ENCODE data around the gene PIGQ. TPM values are rescaled to one million over a fixed set of nuclear protein-coding genes. Genes with fewer than 3 reads are reported as not detected.

Gene PIGQ
- total RNA-seq, 3 donors from 2014 or later: 37.8 to 39.6 (median 38.4) TPM

DNA sequence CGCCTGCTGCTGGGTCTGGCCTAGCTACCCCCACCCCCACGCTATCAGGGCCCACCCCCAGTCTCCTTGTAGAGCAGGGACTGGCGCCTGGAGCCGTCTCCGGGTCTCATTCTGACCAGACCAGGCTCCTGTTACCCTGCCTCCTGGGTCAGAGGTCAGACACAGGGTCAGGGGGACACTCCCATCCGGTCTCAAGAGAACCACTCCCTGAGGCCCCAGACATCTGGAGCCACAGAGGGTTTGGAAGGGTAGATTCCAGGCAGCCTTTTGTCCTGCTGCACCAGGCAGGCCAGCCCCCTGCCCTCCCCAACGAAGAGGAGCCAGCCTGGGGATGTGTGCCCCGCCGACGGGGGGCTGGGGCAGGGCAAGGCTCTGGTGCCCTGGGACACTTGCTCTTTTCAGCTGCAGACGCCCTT is 60.1 kb downstream of the PIGQ start:
- H3K9me3 ChIP-seq: no peaks in the 10 kb centered on the region
- no peak overlapping the region for H3K4me3 ChIP-seq
- H3K4me1 ChIP-seq (ENCODE audit: low read depth): peaks cover 13% of the 10 kb centered on the region
- ATAC-seq: peak; percentile 4
- intact Hi-C loops (cut with DNase I, micrococcal nuclease): no loop called here
- H3K36me3 ChIP-seq (ENCODE audit: low read depth): no peaks in the 10 kb centered on the region
- TF ChIP-seq, protein P1, sequence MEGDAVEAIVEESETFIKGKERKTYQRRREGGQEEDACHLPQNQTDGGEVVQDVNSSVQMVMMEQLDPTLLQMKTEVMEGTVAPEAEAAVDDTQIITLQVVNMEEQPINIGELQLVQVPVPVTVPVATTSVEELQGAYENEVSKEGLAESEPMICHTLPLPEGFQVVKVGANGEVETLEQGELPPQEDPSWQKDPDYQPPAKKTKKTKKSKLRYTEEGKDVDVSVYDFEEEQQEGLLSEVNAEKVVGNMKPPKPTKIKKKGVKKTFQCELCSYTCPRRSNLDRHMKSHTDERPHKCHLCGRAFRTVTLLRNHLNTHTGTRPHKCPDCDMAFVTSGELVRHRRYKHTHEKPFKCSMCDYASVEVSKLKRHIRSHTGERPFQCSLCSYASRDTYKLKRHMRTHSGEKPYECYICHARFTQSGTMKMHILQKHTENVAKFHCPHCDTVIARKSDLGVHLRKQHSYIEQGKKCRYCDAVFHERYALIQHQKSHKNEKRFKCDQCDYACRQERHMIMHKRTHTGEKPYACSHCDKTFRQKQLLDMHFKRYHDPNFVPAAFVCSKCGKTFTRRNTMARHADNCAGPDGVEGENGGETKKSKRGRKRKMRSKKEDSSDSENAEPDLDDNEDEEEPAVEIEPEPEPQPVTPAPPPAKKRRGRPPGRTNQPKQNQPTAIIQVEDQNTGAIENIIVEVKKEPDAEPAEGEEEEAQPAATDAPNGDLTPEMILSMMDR (IDR thresholded peaks at IDR 0.05): no peak
- DNase-seq: no peak

DNA sequence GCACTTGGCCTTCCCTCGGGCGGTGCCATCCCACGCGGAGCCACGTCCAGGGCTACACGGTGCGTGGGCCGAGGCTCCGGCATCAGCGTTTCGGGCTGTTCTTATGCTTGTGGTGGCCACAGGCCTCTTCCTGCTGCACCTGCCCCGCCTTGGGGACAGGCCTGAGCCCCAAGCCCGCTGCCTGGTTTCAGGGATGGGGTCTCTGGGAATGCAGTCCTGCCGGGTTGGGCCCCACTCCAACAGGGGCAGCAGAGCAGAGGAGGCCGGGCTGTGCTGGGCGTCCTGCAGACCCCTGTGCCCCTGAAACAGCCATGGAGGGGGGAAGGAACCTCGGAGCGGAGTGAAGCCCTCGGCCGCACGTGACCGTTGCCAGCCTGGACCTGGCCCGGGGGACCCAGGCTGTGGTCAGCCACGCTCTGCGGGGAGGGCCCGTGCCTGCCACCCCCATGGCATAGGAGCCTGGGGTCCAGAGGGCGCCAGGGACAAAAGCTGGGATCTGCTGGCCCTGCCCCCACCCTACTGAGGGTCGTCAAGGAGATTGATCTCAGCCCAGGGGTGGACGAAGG is 60.6 kb downstream of the PIGQ start:
- no peaks in the 10 kb centered on the region for H3K36me3 ChIP-seq (ENCODE audit: low read depth)
- no peaks in the 10 kb centered on the region for H3K9me3 ChIP-seq
- DNase-seq: no peak
- TF ChIP-seq, protein P1 (IDR thresholded peaks at IDR 0.05): no peak
- peaks cover 16% of the 10 kb centered on the region for H3K4me1 ChIP-seq (ENCODE audit: low read depth)
- peak; percentile 5 for ATAC-seq
- H3K4me3 ChIP-seq: no peak overlapping the region
- intact Hi-C loops (cut with DNase I, micrococcal nuclease): no loop called here

DNA sequence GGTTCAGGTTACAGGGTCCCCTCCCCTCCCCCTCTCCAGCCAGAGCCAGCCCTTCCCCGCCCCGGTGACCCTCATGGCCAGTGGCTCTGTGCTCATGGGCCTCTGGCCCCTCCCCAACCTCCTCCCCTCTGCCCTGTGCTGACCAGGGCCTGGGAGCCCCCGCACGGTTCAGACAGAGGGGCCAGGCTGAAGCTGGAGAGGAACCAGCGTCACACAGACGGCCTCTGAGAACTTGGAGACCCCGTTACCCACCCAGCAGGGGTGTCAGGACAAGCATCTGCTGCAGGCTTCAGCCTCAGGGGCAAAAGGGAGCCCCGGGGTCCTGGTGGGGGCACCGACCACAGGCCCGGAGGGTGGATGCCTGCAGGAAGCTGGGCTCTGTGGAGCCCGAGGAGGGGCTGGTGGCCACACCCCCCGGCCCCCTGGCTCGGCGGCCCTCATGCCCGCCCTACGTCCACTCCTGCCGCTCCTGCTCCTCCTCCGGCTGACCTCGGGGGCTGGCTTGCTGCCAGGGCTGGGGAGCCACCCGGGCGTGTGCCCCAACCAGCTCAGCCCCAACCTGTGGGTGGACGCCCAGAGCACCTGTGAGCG is 61.1 kb downstream of the PIGQ start, which contains the start of gene WFIKKN1:
TSS of gene WFIKKN1 (plus strand) at position 171 of the 591 bp plus-strand sequence. CDS start at position 440, 269 bp downstream.
- ATAC-seq: peak; percentile 16
- Histone ChIP-seq H3K36me3 (ENCODE audit: low read depth) (no peaks in the 10 kb centered on the region), H3K9me3 (no peaks in the 10 kb centered on the region), H3K4me1 (ENCODE audit: low read depth) (peaks cover 19% of the 10 kb centered on the region), H3K4me3 (no peak within 1 kb of the TSS)
- intact Hi-C loops (cut with DNase I, micrococcal nuclease): no loop called here
- DNase-seq: peak; percentile 41 to 76 (median 70)
- TF ChIP-seq, protein P1 (IDR thresholded peaks at IDR 0.05): no peak

DNA sequence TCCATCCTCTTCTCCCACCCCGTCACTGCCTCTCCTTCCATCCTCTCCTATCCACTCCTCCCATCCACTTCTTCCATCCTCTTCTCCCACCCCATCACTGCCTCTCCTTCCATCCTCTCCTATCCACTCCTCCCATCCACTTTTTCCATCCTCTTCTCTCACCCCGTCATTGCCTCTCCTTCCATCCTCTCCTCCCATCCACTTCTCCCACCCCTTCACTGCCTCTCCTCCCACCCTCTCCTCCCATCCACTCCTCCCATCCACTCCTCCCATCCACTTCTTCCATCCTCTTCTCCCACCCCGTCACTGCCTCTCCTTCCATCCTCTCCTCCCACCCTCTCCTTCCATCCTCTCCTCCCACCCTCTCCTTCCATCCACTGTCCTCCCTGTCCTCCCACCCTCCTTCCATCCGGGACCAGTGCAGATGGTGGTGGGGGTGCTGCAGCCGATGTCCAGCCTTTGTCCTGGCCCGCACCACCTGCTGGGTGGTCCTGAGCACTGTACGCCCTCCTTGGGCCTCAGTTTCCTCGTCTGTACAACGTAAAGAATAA is 62.1 kb downstream of the PIGQ start:
- Histone ChIP-seq H3K4me1 (ENCODE audit: low read depth) (peaks cover 19% of the 10 kb centered on the region), H3K9me3 (no peaks in the 10 kb centered on the region), H3K4me3 (no peak overlapping the region), H3K36me3 (ENCODE audit: low read depth) (no peaks in the 10 kb centered on the region)
- DNase-seq: no peak
- ATAC-seq: no peak
- intact Hi-C loops (cut with DNase I, micrococcal nuclease): no loop called here
- TF ChIP-seq, protein P1 (IDR thresholded peaks at IDR 0.05): no peak

DNA sequence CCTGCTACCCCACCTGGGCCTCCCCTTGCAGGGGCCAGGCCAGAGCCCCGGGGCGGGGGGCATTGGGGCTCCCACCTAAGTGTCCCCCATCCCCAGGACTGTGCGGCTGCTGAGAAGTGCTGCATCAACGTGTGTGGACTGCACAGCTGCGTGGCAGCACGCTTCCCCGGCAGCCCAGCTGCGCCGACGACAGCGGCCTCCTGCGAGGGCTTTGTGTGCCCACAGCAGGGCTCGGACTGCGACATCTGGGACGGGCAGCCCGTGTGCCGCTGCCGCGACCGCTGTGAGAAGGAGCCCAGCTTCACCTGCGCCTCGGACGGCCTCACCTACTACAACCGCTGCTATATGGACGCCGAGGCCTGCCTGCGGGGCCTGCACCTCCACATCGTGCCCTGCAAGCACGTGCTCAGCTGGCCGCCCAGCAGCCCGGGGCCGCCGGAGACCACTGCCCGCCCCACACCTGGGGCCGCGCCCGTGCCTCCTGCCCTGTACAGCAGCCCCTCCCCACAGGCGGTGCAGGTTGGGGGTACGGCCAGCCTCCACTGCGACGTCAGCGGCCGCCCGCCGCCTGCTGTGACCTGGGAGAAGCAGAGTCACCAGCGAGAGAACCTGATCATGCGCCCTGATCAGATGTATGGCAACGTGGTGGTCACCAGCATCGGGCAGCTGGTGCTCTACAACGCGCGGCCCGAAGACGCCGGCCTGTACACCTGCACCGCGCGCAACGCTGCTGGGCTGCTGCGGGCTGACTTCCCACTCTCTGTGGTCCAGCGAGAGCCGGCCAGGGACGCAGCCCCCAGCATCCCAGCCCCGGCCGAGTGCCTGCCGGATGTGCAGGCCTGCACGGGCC is 62.9 kb downstream of the PIGQ start:
- no peak for ATAC-seq
- no peak overlapping the region for H3K4me3 ChIP-seq
- H3K4me1 ChIP-seq (ENCODE audit: low read depth): peaks cover 24% of the 10 kb centered on the region
- DNase-seq: no peak
- H3K36me3 ChIP-seq (ENCODE audit: low read depth): no peaks in the 10 kb centered on the region
- intact Hi-C loops (cut with DNase I, micrococcal nuclease): no loop called here
- H3K9me3 ChIP-seq: no peaks in the 10 kb centered on the region
- TF ChIP-seq, protein P1 (IDR thresholded peaks at IDR 0.05): no peak

Data from mucosa of descending colon (tissue), 3 donors.